Measurements from ENCODE around the gene BLOC1S2.

DNA sequence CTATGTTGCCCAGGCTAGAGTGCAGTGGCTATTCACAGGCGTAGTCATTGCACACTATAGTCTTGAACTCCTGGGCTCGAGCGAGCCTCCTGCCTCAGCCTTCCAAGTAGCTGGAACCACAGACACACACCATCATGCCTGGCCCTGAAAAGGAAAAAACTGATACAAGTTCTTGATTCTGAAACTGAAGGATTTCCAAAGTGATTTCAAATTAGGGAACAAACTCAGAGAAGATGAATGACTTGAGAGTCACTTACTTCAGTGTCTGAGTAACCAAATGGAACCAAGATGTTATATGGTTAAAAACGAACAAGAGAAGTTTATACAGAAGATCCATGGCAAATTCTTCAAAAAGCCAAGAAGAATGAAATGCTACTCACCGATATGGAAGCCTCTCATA lies 33.4 kb downstream of the BLOC1S2 start:
- no peak for TF ChIP-seq CTCF (IDR thresholded peaks at IDR 0.05)
- no peak for TF ChIP-seq POLR2A (IDR thresholded peaks at IDR 0.05)
- TF ChIP-seq POLR2AphosphoS5 (IDR thresholded peaks at IDR 0.05), result no peak
- TF ChIP-seq EP300 (IDR thresholded peaks at IDR 0.05), result no peak

All from suprapubic skin (tissue), 4 donors.